ENCODE measurements around the gene C1orf52. TPM values are rescaled to one million over a fixed set of nuclear protein-coding genes. Genes with fewer than 3 reads are reported as not detected.

The C1orf52 gene
- total RNA-seq, 1 donor from 2014 or later = 55.8 TPM

DNA sequence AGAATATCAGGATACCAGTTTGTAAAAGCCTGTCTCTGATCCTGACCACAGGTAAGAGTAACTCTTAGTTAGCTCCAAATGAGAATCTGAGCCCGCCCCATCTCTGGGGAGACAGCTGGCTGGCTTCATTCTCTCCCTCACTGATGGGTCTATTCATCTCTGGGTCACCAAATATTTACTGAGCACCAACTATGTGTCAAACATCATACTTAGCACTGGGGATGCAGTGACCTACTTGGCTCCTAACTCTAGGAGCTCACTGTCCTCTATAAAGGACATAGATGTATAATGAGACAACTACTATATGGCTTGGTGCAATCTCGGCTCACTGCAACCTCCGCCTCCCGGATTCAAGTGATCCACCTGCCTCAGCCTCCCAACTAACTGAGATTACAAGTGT, 46.8 kb upstream of the C1orf52 start:
- Histone ChIP-seq H3K9ac (no peak overlapping the region), H4K20me1 (ENCODE audit: low read depth) (no peaks in the 10 kb centered on the region), H3K9me3 (ENCODE audit: low read depth) (no peaks in the 10 kb centered on the region), H3K27me3 (no peaks in the 10 kb centered on the region), H2AFZ (replicated peaks) (no peak overlapping the region), H3K4me2 (no peak overlapping the region), H3K4me3 (no peak overlapping the region), H3K4me1 (peaks cover 9% of the 10 kb centered on the region), H3F3A (ENCODE audit: low read depth) (peaks cover 3% of the 10 kb centered on the region), H3K79me2 (ENCODE audit: low read depth) (no peaks in the 10 kb centered on the region), H3K36me3 (no peaks in the 10 kb centered on the region), H3K27ac (no peak overlapping the region)
- TF ChIP-seq EZH2 (IDR thresholded peaks at IDR 0.05) = no peak
- no peak for TF ChIP-seq EZH2phosphoT487 (IDR thresholded peaks at IDR 0.05)
- TF ChIP-seq, protein P1, sequence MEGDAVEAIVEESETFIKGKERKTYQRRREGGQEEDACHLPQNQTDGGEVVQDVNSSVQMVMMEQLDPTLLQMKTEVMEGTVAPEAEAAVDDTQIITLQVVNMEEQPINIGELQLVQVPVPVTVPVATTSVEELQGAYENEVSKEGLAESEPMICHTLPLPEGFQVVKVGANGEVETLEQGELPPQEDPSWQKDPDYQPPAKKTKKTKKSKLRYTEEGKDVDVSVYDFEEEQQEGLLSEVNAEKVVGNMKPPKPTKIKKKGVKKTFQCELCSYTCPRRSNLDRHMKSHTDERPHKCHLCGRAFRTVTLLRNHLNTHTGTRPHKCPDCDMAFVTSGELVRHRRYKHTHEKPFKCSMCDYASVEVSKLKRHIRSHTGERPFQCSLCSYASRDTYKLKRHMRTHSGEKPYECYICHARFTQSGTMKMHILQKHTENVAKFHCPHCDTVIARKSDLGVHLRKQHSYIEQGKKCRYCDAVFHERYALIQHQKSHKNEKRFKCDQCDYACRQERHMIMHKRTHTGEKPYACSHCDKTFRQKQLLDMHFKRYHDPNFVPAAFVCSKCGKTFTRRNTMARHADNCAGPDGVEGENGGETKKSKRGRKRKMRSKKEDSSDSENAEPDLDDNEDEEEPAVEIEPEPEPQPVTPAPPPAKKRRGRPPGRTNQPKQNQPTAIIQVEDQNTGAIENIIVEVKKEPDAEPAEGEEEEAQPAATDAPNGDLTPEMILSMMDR (IDR thresholded peaks at IDR 0.05) = no peak
- H3K27me3 Mint-ChIP-seq (ENCODE audit: insufficient read depth, low read depth) = peaks cover 4% of the 10 kb centered on the region
- H3K4me3 Mint-ChIP-seq = no peak overlapping the region
- H3K27ac Mint-ChIP-seq = no peak overlapping the region
- no peaks in the 10 kb centered on the region for H3K36me3 Mint-ChIP-seq
- H3K4me1 Mint-ChIP-seq = peaks cover 3% of the 10 kb centered on the region
- no peak for DNase-seq (ENCODE audit: low spot score)
- no peaks in the 10 kb centered on the region for H3K9me3 Mint-ChIP-seq

DNA sequence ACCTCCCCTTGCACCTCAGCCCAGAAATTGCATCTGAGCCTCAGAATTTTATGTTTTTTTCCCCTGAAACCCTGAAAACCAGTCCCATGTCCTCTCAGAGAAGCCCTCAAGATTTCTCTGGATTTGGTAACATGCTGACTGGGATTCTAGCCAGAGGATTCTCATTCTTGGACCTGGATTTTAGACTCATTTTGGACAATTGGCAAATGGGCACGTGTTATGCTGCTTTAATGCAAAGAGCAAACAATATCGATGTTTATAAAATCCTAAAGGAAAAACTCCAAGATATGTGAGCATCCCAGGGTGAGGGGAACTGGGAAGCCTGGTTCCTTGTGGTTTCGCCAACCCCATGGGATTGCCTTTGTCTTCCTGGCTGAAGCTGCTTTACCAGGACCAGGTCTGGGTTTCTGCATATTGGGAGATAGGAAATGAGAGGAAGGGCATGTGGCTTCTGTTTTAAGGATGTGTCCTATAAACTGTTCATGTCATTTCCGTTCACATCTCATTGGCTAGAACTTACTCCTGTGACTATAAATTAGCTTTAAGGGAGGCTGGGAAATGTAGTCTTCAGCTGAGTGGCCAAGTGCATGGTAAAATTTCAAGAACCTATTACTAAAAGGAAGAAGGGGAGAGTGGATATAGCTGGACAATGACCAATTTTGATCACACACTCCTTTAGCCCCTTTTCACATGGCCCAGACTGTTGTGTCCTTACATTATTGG, 44.1 kb upstream of the C1orf52 start:
- Histone ChIP-seq H3K4me2 (no peak overlapping the region), H3K4me1 (peaks cover 3% of the 10 kb centered on the region), H3K27me3 (no peaks in the 10 kb centered on the region), H3K4me3 (no peak overlapping the region), H4K20me1 (ENCODE audit: low read depth) (no peaks in the 10 kb centered on the region), H3K27ac (no peak overlapping the region), H3F3A (ENCODE audit: low read depth) (peaks cover 3% of the 10 kb centered on the region), H3K9ac (no peak overlapping the region), H2AFZ (replicated peaks) (no peak overlapping the region), H3K9me3 (ENCODE audit: low read depth) (no peaks in the 10 kb centered on the region), H3K36me3 (no peaks in the 10 kb centered on the region), H3K79me2 (ENCODE audit: low read depth) (no peaks in the 10 kb centered on the region)
- H3K9me3 Mint-ChIP-seq = no peaks in the 10 kb centered on the region
- DNase-seq (ENCODE audit: low spot score) = no peak
- no peaks in the 10 kb centered on the region for H3K36me3 Mint-ChIP-seq
- H3K4me1 Mint-ChIP-seq = peaks cover 3% of the 10 kb centered on the region
- no peak overlapping the region for H3K4me3 Mint-ChIP-seq
- TF ChIP-seq EZH2phosphoT487 (IDR thresholded peaks at IDR 0.05) (no peak), EZH2 (IDR thresholded peaks at IDR 0.05) (no peak)
- TF ChIP-seq, protein P1 (IDR thresholded peaks at IDR 0.05) = no peak
- H3K27ac Mint-ChIP-seq = no peak overlapping the region
- peaks cover 2% of the 10 kb centered on the region for H3K27me3 Mint-ChIP-seq (ENCODE audit: insufficient read depth, low read depth)

DNA sequence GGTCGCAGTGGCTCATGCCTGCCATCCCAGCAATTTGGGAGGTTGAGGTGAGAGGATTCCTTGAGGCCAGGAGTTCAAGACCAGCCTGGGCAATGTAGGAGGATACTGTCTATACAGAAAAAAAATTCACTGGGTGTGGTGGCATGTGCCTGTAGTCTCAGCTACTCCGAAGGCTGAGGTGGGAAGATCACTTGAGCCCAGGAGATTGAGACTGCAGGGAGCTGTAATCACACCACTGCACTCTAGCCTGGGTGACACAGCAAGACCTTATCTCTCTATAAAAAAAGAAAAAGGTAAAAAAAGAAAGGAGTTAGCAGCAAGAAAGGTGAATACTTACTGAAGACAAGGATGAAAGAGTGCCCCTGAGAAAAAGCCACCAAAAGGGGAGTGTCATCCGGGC, 40.7 kb upstream of the C1orf52 start:
- Mint-ChIP-seq H3K27me3 (ENCODE audit: insufficient read depth, low read depth) (peaks cover 2% of the 10 kb centered on the region), H3K4me3 (no peak overlapping the region), H3K27ac (no peak overlapping the region), H3K9me3 (no peaks in the 10 kb centered on the region), H3K36me3 (no peaks in the 10 kb centered on the region), H3K4me1 (no peaks in the 10 kb centered on the region)
- H3K79me2 ChIP-seq (ENCODE audit: low read depth) = no peaks in the 10 kb centered on the region
- no peak overlapping the region for H3K27ac ChIP-seq
- TF ChIP-seq, protein P1 (IDR thresholded peaks at IDR 0.05) = no peak
- TF ChIP-seq EZH2 (IDR thresholded peaks at IDR 0.05) = no peak
- H3K9ac ChIP-seq = no peak overlapping the region
- no peak overlapping the region for H3K4me3 ChIP-seq
- H3K27me3 ChIP-seq = no peaks in the 10 kb centered on the region
- H2AFZ ChIP-seq (replicated peaks) = no peak overlapping the region
- no peaks in the 10 kb centered on the region for H3K36me3 ChIP-seq
- no peaks in the 10 kb centered on the region for H3K4me1 ChIP-seq
- no peaks in the 10 kb centered on the region for H3F3A ChIP-seq (ENCODE audit: low read depth)
- no peaks in the 10 kb centered on the region for H3K9me3 ChIP-seq (ENCODE audit: low read depth)
- no peak for DNase-seq (ENCODE audit: low spot score)
- H3K4me2 ChIP-seq = no peak overlapping the region
- H4K20me1 ChIP-seq (ENCODE audit: low read depth) = no peaks in the 10 kb centered on the region
